Renal cortex interstitium (tissue), 11 donors: Measurements from ENCODE around the gene NCR3LG1. TPM values are rescaled to one million over a fixed set of nuclear protein-coding genes. Genes with fewer than 3 reads are reported as not detected.
"Not testable (repeated sequence)": the region's sequence is repeated elsewhere in the genome, so short reads cannot be mapped to it uniquely, and the experiment has no call there.

ENCODE experiments used
- DNase-seq, 11 donors: peaks; one replicate each; pipeline ENCODE4 v3.0.0-alpha.2; 2013; ENCODE audit warnings: low read depth in 9 of 11, low spot score in 4 of 11; ENCODE audit errors: extremely low read depth in 1 of 11
- polyA plus RNA-seq, 3 donors: library from polyadenylated mRNA; unstranded; fragments of 120-200 nt; gene quantifications; one replicate each; pipeline ENCODE4 v1.2.1, GENCODE V29; 2013; ENCODE audit not compliant: insufficient read length in 3 of 3

NCR3LG1 gene
- polyA plus RNA-seq, 3 donors = 1.4 to 2.0 (median 1.9) TPM

DNA sequence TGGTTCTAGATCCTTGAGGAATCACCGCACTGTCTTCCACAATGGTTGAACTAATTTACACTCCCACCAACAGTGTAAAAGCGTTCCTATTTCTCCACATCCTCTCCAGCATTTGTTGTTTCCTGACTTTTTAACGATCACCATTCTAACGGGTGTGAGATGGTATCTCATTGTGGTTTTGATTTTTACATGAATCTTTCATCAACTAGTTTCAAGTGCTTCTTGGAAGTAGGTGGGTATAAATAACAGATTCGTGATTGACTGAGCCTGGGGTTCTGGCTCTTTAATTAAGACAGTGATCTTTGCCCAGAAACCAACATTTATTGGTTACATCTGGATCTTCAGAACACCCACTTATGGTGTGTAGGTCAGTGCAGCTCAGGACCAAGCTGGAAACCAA, 74.6 kb downstream of the NCR3LG1 start:
- DNase-seq = not testable (repeated sequence)

Other genes with a start within 250 kb of the NCR3LG1 start
- 10 to 100 TPM; 61.1 to 72.3 (median 70.8) TPM for gene PIK3C2A, start 143.8 kb upstream of the NCR3LG1 start, polyA plus RNA-seq
- gene NUCB2, start 75.1 kb upstream of the NCR3LG1 start, polyA plus RNA-seq = 10 to 100 TPM; 73.3 to 82.5 (median 75.3) TPM
- 1 to 10 TPM; 2.1 to 3.3 (median 3.1) TPM for gene KCNJ11, start 36.9 kb downstream of the NCR3LG1 start, polyA plus RNA-seq
- 1 to 10 TPM; 1.8 to 2.8 (median 2.7) TPM for gene ABCC8, start 125.0 kb downstream of the NCR3LG1 start, polyA plus RNA-seq
- gene USH1C, start 192.6 kb downstream of the NCR3LG1 start, polyA plus RNA-seq = 10 to 100 TPM; 63.8 to 89.3 (median 78.9) TPM
- under 1 TPM; 0.27 to 0.42 (median 0.36) TPM for gene OTOG, start 195.5 kb downstream of the NCR3LG1 start, polyA plus RNA-seq